GM12878 (cell line): ENCODE data around the gene SF3B2. TPM values are rescaled to one million over a fixed set of nuclear protein-coding genes. Genes with fewer than 3 reads are reported as not detected.

ENCODE experiments used
- ATAC-seq: fragments of 200-7000 bp; cut with Tn5 transposase; 3 replicates; pipeline ENCODE4 v1.9.1; 2020; ENCODE audit warnings: mild to moderate bottlenecking, moderate library complexity
- BruUV-seq: library from RNA; stranded (reverse); fragments of 400-500 nt; replicated peaks from 2 replicates; lab custom pipeline; 2021; lab: Mats Ljungman, UMichigan
- CTCF ChIA-PET: fragments of 300-600 bp; sonication (Branson Sonifier 250); formaldehyde crosslinking; extraction: SDS; loops from one replicate; lab custom pipeline; 2021; ENCODE audit warnings: inconsistent platforms; lab: Yijun Ruan, JAX
- POLR2A ChIA-PET: fragments of 350-600 bp; formaldehyde crosslinking; extraction: SDS; loops from one replicate; lab custom pipeline; 2021; ENCODE audit warnings: inconsistent platforms; lab: Charles Lee
- RAD21 ChIA-PET: fragments of 300-600 bp; sonication (Branson Sonifier 250); formaldehyde crosslinking; loops from one replicate; lab custom pipeline; 2023; ENCODE audit warnings: antibody characterized with exemption; ENCODE audit not compliant: unreplicated experiment; lab: Charles Lee
- SMC1A ChIA-PET: fragments of 300-600 bp; sonication (Branson Sonifier 250); formaldehyde crosslinking; loops from one replicate; lab custom pipeline; 2023; ENCODE audit not compliant: unreplicated experiment, uncharacterized antibody; lab: Charles Lee
- DNase-seq: peaks from one replicate; pipeline ENCODE4 v3.0.0-alpha.2; 2011; ENCODE audit warnings: low read depth, low spot score
- FAIRE-seq: peaks from 3 replicates; lab custom pipeline; 2011; peaks lifted over from hg19 to GRCh38; lab: Jason Lieb, UNC
- H2AFZ ChIP-seq: 2 replicates; pipeline ENCODE4 v1.6.0; 2011; ENCODE audit warnings: low read depth, low read length, control low read depth; ENCODE audit not compliant: control insufficient read depth
- H3K27ac ChIP-seq: 2 replicates; pipeline ENCODE4 v1.5.1; 2011; ENCODE audit warnings: control low read depth; ENCODE audit not compliant: control insufficient read depth, insufficient read depth
- H3K27me3 ChIP-seq, 2 experiments: replicated peaks in 1 of 2; 2 replicates each; pipeline versions ENCODE4 v1.6.0 to v1.6.1; 2011; ENCODE audit warnings: low read length in 1 of 2; ENCODE audit not compliant: control insufficient read depth in 2 of 2, insufficient read depth in 2 of 2
- H3K36me3 ChIP-seq, 2 experiments: 2 replicates each; pipeline ENCODE4 v1.5.1; 2011; ENCODE audit warnings: low read length in 1 of 2; ENCODE audit not compliant: control insufficient read depth in 2 of 2, insufficient read depth in 2 of 2
- H3K4me1 ChIP-seq: 2 replicates; pipeline ENCODE4 v1.6.1; 2011; ENCODE audit warnings: mild to moderate bottlenecking, low read length, moderate library complexity, mixed read lengths; ENCODE audit not compliant: control insufficient read depth, insufficient read depth
- H3K4me2 ChIP-seq: 2 replicates; pipeline ENCODE4 v1.6.0; 2011; ENCODE audit warnings: control low read depth; ENCODE audit not compliant: control insufficient read depth, insufficient read depth
- H3K4me3 ChIP-seq: fragments of 200-600 bp; sonication (generic); 2 replicates; pipeline ENCODE4 v1.5.1; 2016
- H3K79me2 ChIP-seq: 2 replicates; pipeline ENCODE4 v1.6.0; 2011; ENCODE audit warnings: low read length; ENCODE audit not compliant: control insufficient read depth, insufficient read depth
- H3K9ac ChIP-seq: 2 replicates; pipeline ENCODE4 v1.8.0; 2011; ENCODE audit warnings: low read length, control low read depth, mixed read lengths; ENCODE audit not compliant: control insufficient read depth, insufficient read depth
- H3K9me3 ChIP-seq: replicated peaks from 3 replicates; pipeline ENCODE4 v1.5.1; 2011; ENCODE audit warnings: mild to moderate bottlenecking, low read length; ENCODE audit not compliant: control insufficient read depth, insufficient read depth
- H4K20me1 ChIP-seq: 2 replicates; pipeline ENCODE4 v1.6.0; 2011; ENCODE audit not compliant: control insufficient read depth, insufficient read depth
- CREB1 ChIP-seq: IDR thresholded peaks from 2 replicates; pipeline ENCODE4 v1.6.1; 2012; ENCODE audit warnings: low read depth, mild to moderate bottlenecking, inconsistent platforms
- EP300 ChIP-seq, 2 experiments: fragments of 150-350 bp in 1 of 2; IDR thresholded peaks; 2 replicates each; pipeline ENCODE4 v1.6.1; 2011 to 2012; ENCODE audit warnings: low read depth in 2 of 2, low read length in 2 of 2, borderline replicate concordance in 1 of 2, improper control_type of control experiment in 1 of 2, inconsistent platforms in 1 of 2; ENCODE audit not compliant: control insufficient read depth in 1 of 2
- ETV6 ChIP-seq, 2 experiments: fragments of 450-650 bp in 1 of 2; IDR thresholded peaks in 1 of 2; conservative IDR thresholded peaks in 1 of 2; 2 replicates each; pipeline ENCODE4 v1.6.1; 2014; ENCODE audit warnings: antibody characterized with exemption in 1 of 2, borderline replicate concordance in 1 of 2, low read depth in 1 of 2, mild to moderate bottlenecking in 1 of 2, moderate library complexity in 1 of 2
- LARP7 ChIP-seq: fragments of 450-650 bp; IDR thresholded peaks from 2 replicates; pipeline ENCODE4 v1.6.1; 2017; ENCODE audit warnings: mild to moderate bottlenecking
- MEF2A ChIP-seq: IDR thresholded peaks from 2 replicates; pipeline ENCODE4 v1.6.1; 2011; ENCODE audit warnings: low read depth, mild to moderate bottlenecking, low read length, moderate library complexity; ENCODE audit not compliant: insufficient read depth
- MTA3 ChIP-seq: IDR thresholded peaks from 2 replicates; pipeline ENCODE4 v1.6.1; 2012; ENCODE audit warnings: low read length, inconsistent platforms, borderline replicate concordance
- TAF1 ChIP-seq: IDR thresholded peaks from 2 replicates; pipeline ENCODE4 v1.6.1; 2011; ENCODE audit warnings: mild to moderate bottlenecking, low read depth, low read length, borderline replicate concordance
- ZSCAN29 ChIP-seq: fragments of 450-650 bp; IDR thresholded peaks from 2 replicates; pipeline ENCODE4 v1.6.1; 2017; ENCODE audit warnings: mild to moderate bottlenecking, moderate library complexity
- WGBS: methylation state at CpG from one replicate; pipeline ENCODE4 v1.1.6; 2016; ENCODE audit warnings: low lambda C conversion rate; ENCODE audit not compliant: insufficient replicate concordance, insufficient coverage; ENCODE audit errors: missing lambda C conversion rate; 5-methylcytosine and 5-hydroxymethylcytosine counted together
- in situ Hi-C: fragments of 300-500 bp; cut with MboI; formaldehyde crosslinking; loops from 9 replicates; pipeline ENCODE4 v1.14.3; 2018; ENCODE audit warnings: mixed read lengths
- intact Hi-C: fragments of 100-400 bp; cut with micrococcal nuclease; formaldehyde crosslinking; loops from one replicate; pipeline ENCODE4 v1.14.2; 2022; ENCODE audit not compliant: unreplicated experiment
- polyA plus RNA-seq, 11 experiments: library from polyadenylated mRNA; depleted of rRNA in 4 of 11; unstranded in 6 of 11; stranded (reverse) in 5 of 11; fragments of >200 nt; fragmentation: Nextera tagmentation in 4 of 11; fragmentation: Illumina TruSeq in 1 of 11; extraction: Ambion mirVana in 4 of 11; extraction: Trizol in 1 of 11; gene quantifications; 1 replicate in 1 of 11; 2 replicates in 10 of 11; pipeline versions ENCODE4 v1.2.1 to v1.2.3, GENCODE V29; 2011 to 2016; ENCODE audit warnings: inconsistent platforms in 2 of 11, missing spikeins in 2 of 11, low read depth in 1 of 11
- total RNA-seq, 4 experiments: library from RNA; depleted of rRNA in 3 of 4; stranded (reverse); fragments of >200 nt in 3 of 4; fragmentation: Illumina TruSeq in 1 of 4; extraction: Trizol in 1 of 4; gene quantifications; 2 replicates each; pipeline versions ENCODE4 v1.2.1 to v1.2.3, GENCODE V29; 2013 to 2021
- TF ChIP-seq, protein P1 (sequence below): fragments of 450-650 bp; IDR thresholded peaks from 2 replicates; pipeline ENCODE4 v1.6.1; 2017; ENCODE audit warnings: mild to moderate bottlenecking, moderate library complexity
- TF ChIP-seq, protein P2 (sequence below), 3 experiments: IDR thresholded peaks in 2 of 3; conservative IDR thresholded peaks in 1 of 3; 2 replicates each; pipeline ENCODE4 v1.5.1; 2011; ENCODE audit warnings: low read depth in 3 of 3, low read length in 3 of 3, mild to moderate bottlenecking in 3 of 3, control low read depth in 2 of 3, moderate library complexity in 2 of 3, inconsistent platforms in 1 of 3, mixed read lengths in 1 of 3; ENCODE audit not compliant: control insufficient read depth in 2 of 3, insufficient read depth in 1 of 3; ENCODE audit errors: extremely low read depth in 1 of 3
- TF ChIP-seq, protein P3 (sequence below): fragments of 450-650 bp; IDR thresholded peaks from 2 replicates; pipeline ENCODE4 v1.6.1; 2017; ENCODE audit warnings: mild to moderate bottlenecking, low read depth, inconsistent platforms; ENCODE audit not compliant: poor library complexity, severe bottlenecking

Gene SF3B2
- total and polyA plus RNA-seq, 10 of the 15 experiments (the other 5 are each of a cell fraction or from before 2014, with no cell fraction given) = 56.3 to 245 (median 144) TPM

DNA sequence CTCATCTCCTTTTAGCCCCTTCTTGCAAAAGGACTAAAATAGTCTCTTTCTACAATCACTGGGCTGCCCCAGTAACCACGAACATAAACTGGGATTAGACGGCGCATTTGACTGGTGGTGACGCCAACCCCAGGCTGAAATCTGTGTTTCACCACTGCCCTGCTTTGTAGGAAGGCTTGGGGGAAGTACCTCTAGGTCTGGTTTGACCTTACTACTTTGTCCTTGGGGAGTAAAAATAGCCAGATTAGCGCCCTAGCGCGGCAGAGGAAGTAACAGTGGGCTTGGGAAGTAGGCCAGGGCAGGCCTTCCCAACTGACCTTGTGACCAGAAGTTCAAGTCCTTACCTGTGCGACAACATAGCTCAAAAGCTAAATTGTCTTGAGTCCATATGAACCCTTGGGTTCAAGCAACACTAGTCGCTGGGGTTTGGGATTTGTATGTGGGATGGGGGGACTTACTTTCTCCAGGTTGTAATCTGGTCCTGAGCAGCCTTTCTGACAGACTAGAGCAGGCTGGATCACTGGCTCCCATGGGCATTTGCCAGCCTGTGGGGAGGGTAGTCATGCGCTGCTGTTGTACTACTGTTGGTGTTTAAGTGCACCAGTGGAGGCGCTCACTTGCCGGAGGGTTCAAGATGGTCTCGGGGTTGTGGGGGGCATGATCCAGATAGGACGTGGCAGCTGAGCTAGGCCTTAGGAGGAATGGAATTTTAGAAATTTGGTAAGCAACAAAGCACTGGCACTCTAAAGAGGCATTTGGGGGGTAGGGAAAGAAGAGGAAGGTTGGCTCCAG is 17.0 kb downstream of the SF3B2 start:
- TSS peak; percentile 88 for BruUV-seq
- in situ Hi-C loops = loop anchor here (5.0 kb wide), 1 partner anchor 63 kb away; no protein-coding TSS in a partner anchor
- H3K36me3 ChIP-seq = peaks cover 16 to 39% of the 10 kb centered on the region in 2 experiments
- TF ChIP-seq ETV6 (conservative IDR thresholded peaks at IDR 0.05 in 1 of 2, IDR thresholded peaks at IDR 0.05 in 1 of 2; ENCODE audit: borderline replicate concordance in 1 of 2, low read depth in 1 of 2) = peak in 1 of 2 experiments; percentile 10; a peak in 1 of 4 replicates
- no peak for TF ChIP-seq TAF1
- TF ChIP-seq CREB1 = peak; percentile 48; the same call in 1 of the 2 replicates
- TF ChIP-seq, protein P1, sequence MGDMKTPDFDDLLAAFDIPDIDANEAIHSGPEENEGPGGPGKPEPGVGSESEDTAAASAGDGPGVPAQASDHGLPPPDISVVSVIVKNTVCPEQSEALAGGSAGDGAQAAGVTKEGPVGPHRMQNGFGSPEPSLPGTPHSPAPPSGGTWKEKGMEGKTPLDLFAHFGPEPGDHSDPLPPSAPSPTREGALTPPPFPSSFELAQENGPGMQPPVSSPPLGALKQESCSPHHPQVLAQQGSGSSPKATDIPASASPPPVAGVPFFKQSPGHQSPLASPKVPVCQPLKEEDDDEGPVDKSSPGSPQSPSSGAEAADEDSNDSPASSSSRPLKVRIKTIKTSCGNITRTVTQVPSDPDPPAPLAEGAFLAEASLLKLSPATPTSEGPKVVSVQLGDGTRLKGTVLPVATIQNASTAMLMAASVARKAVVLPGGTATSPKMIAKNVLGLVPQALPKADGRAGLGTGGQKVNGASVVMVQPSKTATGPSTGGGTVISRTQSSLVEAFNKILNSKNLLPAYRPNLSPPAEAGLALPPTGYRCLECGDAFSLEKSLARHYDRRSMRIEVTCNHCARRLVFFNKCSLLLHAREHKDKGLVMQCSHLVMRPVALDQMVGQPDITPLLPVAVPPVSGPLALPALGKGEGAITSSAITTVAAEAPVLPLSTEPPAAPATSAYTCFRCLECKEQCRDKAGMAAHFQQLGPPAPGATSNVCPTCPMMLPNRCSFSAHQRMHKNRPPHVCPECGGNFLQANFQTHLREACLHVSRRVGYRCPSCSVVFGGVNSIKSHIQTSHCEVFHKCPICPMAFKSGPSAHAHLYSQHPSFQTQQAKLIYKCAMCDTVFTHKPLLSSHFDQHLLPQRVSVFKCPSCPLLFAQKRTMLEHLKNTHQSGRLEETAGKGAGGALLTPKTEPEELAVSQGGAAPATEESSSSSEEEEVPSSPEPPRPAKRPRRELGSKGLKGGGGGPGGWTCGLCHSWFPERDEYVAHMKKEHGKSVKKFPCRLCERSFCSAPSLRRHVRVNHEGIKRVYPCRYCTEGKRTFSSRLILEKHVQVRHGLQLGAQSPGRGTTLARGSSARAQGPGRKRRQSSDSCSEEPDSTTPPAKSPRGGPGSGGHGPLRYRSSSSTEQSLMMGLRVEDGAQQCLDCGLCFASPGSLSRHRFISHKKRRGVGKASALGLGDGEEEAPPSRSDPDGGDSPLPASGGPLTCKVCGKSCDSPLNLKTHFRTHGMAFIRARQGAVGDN = peak; percentile 16; the same call in 1 of the 2 replicates
- TF ChIP-seq LARP7 = no peak
- TF ChIP-seq EP300 (IDR thresholded peaks at IDR 0.05; ENCODE audit: borderline replicate concordance in 1 of 2, control insufficient read depth in 1 of 2, low read depth in 2 of 2, low read length in 2 of 2) = no peak
- TF ChIP-seq, protein P2, sequence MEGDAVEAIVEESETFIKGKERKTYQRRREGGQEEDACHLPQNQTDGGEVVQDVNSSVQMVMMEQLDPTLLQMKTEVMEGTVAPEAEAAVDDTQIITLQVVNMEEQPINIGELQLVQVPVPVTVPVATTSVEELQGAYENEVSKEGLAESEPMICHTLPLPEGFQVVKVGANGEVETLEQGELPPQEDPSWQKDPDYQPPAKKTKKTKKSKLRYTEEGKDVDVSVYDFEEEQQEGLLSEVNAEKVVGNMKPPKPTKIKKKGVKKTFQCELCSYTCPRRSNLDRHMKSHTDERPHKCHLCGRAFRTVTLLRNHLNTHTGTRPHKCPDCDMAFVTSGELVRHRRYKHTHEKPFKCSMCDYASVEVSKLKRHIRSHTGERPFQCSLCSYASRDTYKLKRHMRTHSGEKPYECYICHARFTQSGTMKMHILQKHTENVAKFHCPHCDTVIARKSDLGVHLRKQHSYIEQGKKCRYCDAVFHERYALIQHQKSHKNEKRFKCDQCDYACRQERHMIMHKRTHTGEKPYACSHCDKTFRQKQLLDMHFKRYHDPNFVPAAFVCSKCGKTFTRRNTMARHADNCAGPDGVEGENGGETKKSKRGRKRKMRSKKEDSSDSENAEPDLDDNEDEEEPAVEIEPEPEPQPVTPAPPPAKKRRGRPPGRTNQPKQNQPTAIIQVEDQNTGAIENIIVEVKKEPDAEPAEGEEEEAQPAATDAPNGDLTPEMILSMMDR (IDR thresholded peaks at IDR 0.05 in 2 of 3, conservative IDR thresholded peaks at IDR 0.05 in 1 of 3; ENCODE audit: control insufficient read depth in 2 of 3, extremely low read depth in 1 of 3, insufficient read depth in 1 of 3, low read depth in 3 of 3, low read length in 3 of 3) = peak; percentile 25 to 45 (median 32); a peak in 5 of 6 replicates
- TF ChIP-seq, protein P3, sequence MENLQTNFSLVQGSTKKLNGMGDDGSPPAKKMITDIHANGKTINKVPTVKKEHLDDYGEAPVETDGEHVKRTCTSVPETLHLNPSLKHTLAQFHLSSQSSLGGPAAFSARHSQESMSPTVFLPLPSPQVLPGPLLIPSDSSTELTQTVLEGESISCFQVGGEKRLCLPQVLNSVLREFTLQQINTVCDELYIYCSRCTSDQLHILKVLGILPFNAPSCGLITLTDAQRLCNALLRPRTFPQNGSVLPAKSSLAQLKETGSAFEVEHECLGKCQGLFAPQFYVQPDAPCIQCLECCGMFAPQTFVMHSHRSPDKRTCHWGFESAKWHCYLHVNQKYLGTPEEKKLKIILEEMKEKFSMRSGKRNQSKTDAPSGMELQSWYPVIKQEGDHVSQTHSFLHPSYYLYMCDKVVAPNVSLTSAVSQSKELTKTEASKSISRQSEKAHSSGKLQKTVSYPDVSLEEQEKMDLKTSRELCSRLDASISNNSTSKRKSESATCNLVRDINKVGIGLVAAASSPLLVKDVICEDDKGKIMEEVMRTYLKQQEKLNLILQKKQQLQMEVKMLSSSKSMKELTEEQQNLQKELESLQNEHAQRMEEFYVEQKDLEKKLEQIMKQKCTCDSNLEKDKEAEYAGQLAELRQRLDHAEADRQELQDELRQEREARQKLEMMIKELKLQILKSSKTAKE = peak; percentile 59
- no peak for TF ChIP-seq MEF2A
- TF ChIP-seq ZSCAN29 = no peak
- peak; percentile 73; the same call in 1 of the 2 replicates for TF ChIP-seq MTA3

More for the DNA sequence above, 17.0 kb downstream of the SF3B2 start:
- H3K4me3 ChIP-seq = peak overlapping the region; percentile 59
- H2AFZ ChIP-seq = 0 out of 2 replicates have a peak overlapping the region, but pooled peaks have one; percentile 28
- peak; percentile 27 for FAIRE-seq
- 1% methylated on average over 14 of the region's 14 CpGs for WGBS
- H3K9me3 ChIP-seq = peaks cover 4% of the 10 kb centered on the region; the same call in 2 of the 3 replicates
- H3K9ac ChIP-seq = peak overlapping the region; percentile 70
- ChIA-PET SMC1A (interaction anchor here (0.7 to 17.7 kb wide), 17 partner anchors 9 to 179 kb away, joined by 3 to 265 read pairs (median 5); partner anchors contain the start of genes BANF1, EIF1AD and SF3B2), RAD21 (interaction anchor here (0.9 to 7.3 kb wide), 11 partner anchors 12 to 209 kb away, joined by 3 to 81 read pairs (median 6); partner anchors contain the start of genes MUS81 and SF3B2), CTCF (interaction anchor here (0.6 to 20.0 kb wide), 27 partner anchors 9 to 270 kb away, joined by 3 to 195 read pairs (median 8); partner anchors contain the start of genes CCDC85B, SF3B2 and YIF1A), POLR2A (interaction anchor here (0.5 to 6.3 kb wide), 17 partner anchors 9 to 73 kb away, joined by 3 to 56 read pairs (median 4); partner anchors contain the start of genes BANF1 and SF3B2)
- H4K20me1 ChIP-seq = no peaks in the 10 kb centered on the region
- H3K79me2 ChIP-seq = peaks cover 41% of the 10 kb centered on the region
- H3K4me1 ChIP-seq = peaks cover 23% of the 10 kb centered on the region
- peak; percentile 64 for ATAC-seq
- no peak for DNase-seq
- peak overlapping the region; percentile 90 for H3K4me2 ChIP-seq
- intact Hi-C loops = loop anchor here (2.0 kb wide), 1 partner anchor 58 kb away; no protein-coding TSS in a partner anchor
- no peaks in the 10 kb centered on the region for H3K27me3 ChIP-seq
- H3K27ac ChIP-seq = peak overlapping the region; percentile 83
